NB4 (cell line): Measurements from ENCODE around the gene THSD4.

Source experiments
- DNase-seq: peaks from one replicate; pipeline ENCODE4 v3.0.0; 2010; ENCODE audit warnings: low read depth
- H3K4me3 ChIP-seq: one replicate; pipeline ENCODE4 v1.5.1; 2011; ENCODE audit warnings: mild to moderate bottlenecking, low read depth, low read length, moderate library complexity
- CTCF ChIP-seq: IDR thresholded peaks from one replicate; pipeline ENCODE4 v1.5.1; 2012; ENCODE audit warnings: low read depth, low read length
- MAX ChIP-seq: IDR thresholded peaks from 2 replicates; pipeline ENCODE4 v1.6.1; 2011; ENCODE audit warnings: low read depth, low read length
- MYC ChIP-seq: IDR thresholded peaks from 2 replicates; pipeline ENCODE4 v1.6.1; 2011; ENCODE audit warnings: low read depth, low read length
- POLR2A ChIP-seq: IDR thresholded peaks from 2 replicates; pipeline ENCODE4 v1.6.1; 2011; ENCODE audit warnings: mild to moderate bottlenecking; ENCODE audit not compliant: insufficient read length; ENCODE audit errors: extremely low read depth

The THSD4 gene

GRCh38 chr15:71739355-71739754, 624.1 kb downstream of the THSD4 start:
- no peak overlapping the region for H3K4me3 ChIP-seq
- no peak for DNase-seq
- TF ChIP-seq CTCF (no peak), POLR2A (no peak), MYC (no peak), MAX (no peak)

- no peak for TF ChIP-seq MAX
- no peak for TF ChIP-seq POLR2A
- no peak for DNase-seq
Measured at GRCh38 chr15:71742964-71743363, 627.7 kb downstream of the THSD4 start.

GRCh38 chr15:71743861-71744382, 628.7 kb downstream of the THSD4 start:
- TF ChIP-seq MAX (no peak), CTCF (peak; percentile 53), POLR2A (no peak)
- DNase-seq: peak; percentile 45

More at GRCh38 chr15:71742964-71743363, 627.7 kb downstream of the THSD4 start:
- H3K4me3 ChIP-seq: no peak overlapping the region

GRCh38 chr15:71746719-71747118, 631.4 kb downstream of the THSD4 start:
- no peak for TF ChIP-seq POLR2A
- TF ChIP-seq MYC: no peak
- TF ChIP-seq MAX: no peak
- no peak for TF ChIP-seq CTCF
- DNase-seq: no peak
- no peak overlapping the region for H3K4me3 ChIP-seq

More at GRCh38 chr15:71743861-71744382, 628.7 kb downstream of the THSD4 start:
- no peak overlapping the region for H3K4me3 ChIP-seq

GRCh38 chr15:71747128-71748083, 632.1 kb downstream of the THSD4 start:
- DNase-seq: peak; percentile 16
- no peak overlapping the region for H3K4me3 ChIP-seq
- TF ChIP-seq POLR2A (no peak), MYC (no peak), MAX (no peak), CTCF (no peak)

- no peak for TF ChIP-seq MAX
- TF ChIP-seq CTCF: no peak
- no peak for TF ChIP-seq MYC
- no peak for TF ChIP-seq POLR2A
- H3K4me3 ChIP-seq: no peak overlapping the region
- no peak for DNase-seq
Measured at GRCh38 chr15:71748293-71748718, 633.0 kb downstream of the THSD4 start.
